Measurements from ENCODE around the gene VPS26B. TPM values are rescaled to one million over a fixed set of nuclear protein-coding genes. Genes with fewer than 3 reads are reported as not detected.
"Not testable (repeated sequence)": the region's sequence is repeated elsewhere in the genome, so short reads cannot be mapped to it uniquely, and the experiment has no call there.

The VPS26B gene
- total RNA-seq, 1 donor from 2014 or later = 33.2 TPM

DNA sequence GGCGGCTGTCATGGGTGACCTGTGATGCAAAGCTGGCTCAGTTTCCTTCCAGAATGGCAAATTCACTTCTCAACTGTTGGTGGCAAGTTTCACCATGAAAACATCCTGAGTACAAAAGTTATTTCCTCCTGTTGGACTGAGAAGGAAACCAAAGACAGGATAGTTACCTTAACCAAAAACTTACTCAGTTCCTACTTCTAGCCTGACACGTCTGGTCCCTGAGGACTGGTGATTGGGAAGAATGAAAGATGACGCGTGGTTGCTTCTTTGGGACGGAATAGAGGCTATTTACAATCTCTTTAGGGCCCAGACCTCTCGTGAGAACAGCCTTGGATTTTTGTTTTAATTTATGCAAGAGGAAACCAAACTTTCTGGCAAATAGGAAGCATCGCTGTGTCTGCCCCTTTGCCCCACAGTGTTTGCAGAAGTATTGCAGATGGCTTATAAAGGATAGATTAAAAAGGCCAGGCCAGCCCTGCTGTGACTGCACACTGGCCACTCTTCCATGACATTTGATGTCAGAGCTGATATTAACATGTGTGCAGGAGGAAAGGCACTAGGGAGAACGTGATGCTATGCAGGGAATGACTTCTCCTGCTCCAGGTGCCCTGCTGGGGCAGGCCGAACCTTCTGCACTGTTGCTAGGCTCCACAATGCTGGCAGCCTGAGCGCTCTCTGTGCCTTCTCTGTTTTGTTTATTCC, 7.6 kb downstream of the VPS26B start:
- DNase-seq = no peak

DNA sequence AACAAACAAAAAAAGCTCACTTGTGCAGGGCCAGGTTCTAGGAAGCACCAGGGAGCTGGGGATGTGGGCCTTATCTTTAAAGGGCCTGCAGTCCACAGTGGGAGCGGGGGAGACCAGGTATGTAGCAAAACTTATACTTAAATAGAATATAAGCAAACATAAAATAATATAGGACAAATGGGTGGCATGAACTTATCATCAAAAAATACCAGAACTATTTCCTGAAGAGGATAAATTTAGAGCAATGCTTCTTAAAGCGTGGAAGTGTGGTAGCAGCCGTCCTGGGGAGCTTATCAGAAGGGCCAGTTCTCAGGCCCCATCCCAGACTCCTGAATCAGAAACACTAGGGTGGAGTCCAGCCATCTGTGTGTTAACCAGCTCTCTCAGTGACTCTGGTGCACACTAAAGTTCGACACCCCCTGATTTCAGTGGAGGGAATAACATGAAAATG, 9.3 kb downstream of the VPS26B start:
- DNase-seq = no peak

GRCh38 chr11:134235399-134235798, 10.9 kb downstream of the VPS26B start:
- DNase-seq = no peak

- no peak for DNase-seq
Measured at GRCh38 chr11:134236834-134237556, 12.5 kb downstream of the VPS26B start.

GRCh38 chr11:134237557-134237922, 13.1 kb downstream of the VPS26B start:
- no peak for DNase-seq

DNA sequence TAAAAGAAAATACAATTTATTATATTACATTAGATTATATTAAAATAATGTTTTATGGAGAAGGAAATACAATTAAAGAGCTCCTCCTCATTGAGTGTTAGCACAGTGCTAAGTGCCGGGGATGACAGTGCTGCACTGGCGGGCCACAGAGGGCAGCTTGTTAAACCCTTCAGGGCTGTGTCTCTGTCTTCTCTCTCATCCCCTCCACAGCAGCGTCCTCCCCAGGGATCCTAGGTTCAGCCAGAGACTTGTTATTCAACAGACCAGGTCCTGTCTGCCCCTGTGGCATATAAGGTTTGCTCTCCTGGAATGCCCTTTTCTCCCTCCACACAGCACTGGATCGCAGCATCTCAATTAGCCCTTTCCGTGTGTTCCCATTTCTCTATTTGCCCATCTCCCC, 14.5 kb downstream of the VPS26B start:
- no peak for DNase-seq

- DNase-seq = no peak
Measured at GRCh38 chr11:134240592-134240991, 16.1 kb downstream of the VPS26B start.

GRCh38 chr11:134242376-134242775, 17.9 kb downstream of the VPS26B start:
- DNase-seq = no peak

DNA sequence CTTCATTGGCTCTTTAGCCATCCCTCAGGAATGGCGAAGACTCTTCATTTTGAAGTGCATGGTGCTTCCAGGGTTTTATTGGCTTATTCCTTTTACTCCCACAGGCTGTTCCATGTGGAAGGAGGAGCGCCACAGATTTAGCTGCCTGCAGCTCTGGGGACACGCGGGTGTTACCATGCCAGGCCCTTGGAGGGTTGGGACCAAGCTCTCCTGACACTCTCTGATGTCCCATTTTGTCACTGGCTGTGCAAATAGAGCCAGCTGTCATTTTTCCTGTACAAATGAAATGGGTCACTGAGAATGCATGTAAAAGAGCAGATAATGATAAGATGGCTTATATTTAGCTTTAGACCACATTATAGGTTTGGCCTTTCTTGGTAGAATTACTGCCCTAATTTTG, 19.4 kb downstream of the VPS26B start:
- DNase-seq = no peak

- no peak for DNase-seq
Measured at GRCh38 chr11:134244593-134244992, 20.1 kb downstream of the VPS26B start.

DNA sequence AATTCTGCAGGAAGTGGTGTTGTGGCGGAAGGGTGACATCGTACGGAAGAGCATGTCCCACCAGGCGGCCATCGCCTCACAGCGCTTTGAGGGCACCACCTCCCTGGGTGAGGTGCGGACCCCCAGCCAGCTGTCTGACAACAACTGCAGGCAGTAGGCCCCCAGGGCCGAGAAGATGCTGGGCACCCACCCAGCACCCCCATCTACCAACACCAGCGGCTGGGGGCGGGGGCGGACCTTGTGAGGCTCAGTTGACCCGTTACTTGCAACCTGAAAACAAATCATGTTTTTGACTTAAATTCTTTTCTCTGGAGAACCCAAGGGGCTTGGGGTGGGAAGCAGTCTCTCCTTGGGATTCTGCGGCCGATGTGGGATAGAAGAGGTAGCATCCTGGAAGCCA, 21.0 kb downstream of the VPS26B start:
- no peak for DNase-seq

DNA sequence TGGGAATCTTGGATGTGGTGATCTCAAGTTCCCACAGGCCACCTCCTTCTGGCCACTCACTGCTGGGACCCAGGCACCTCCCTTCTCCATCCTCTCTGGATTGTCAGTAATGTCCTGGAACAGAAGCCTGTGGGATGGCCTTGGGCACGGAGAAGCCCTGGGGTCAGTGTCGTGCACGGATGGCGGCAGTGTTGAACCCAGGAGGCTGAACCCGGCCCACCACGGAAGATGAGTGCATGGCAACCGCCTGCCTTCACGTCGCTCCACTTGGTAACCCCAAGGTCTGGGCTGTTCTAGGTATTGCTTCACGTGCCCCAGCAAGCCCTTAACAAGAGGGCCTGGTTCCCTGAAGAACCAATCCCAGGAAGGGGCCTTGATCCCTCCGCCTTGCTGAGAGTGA, 21.6 kb downstream of the VPS26B start:
- no peak for DNase-seq

GRCh38 chr11:134246678-134247077, 22.2 kb downstream of the VPS26B start:
- DNase-seq = no peak

DNA sequence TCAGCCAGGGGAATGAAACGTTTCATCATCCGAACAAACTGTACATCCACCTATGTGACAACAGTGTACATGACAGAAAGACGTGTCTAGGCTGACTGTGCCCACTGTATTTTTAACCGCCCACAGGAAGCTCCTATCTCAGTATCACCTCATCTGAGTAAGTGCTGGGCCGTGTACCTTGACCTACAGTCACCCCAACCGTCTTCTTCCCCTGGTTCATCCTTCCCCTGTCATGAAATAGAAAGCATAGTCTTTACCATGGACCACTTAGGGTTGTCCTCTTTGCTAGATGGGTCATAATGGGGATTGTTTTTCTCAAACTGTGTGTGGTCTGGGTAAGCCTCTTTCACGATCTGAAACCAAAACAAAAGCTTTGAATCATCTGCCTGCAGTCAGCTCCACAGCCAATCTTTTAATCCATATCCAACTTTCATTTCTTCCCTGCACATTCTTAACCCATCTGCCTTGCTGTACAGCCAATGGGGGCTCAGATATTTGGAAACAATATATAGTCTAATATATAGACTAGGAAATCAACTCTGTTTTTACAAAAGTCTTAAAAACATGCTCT, 24.5 kb downstream of the VPS26B start:
- no peak for DNase-seq

DNA sequence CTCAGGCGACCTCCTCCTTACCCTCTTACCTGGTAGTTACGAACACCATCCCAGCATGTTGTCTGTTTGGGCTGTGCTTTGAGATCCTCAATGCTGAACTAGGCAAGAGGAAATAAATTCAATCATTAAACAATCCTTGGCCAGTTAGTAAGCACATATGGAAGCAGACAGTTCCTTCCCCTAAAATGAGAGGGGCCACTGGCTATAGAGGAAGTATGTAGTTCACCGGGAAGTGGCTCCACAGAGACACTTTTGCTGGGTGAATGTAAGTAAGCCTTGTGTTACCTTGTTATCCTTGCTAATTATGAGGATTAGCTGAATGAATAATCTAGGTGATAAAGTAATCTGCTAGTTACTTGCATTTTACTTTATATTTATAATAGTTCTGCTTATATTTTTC, 25.8 kb downstream of the VPS26B start:
- no peak for DNase-seq

DNA sequence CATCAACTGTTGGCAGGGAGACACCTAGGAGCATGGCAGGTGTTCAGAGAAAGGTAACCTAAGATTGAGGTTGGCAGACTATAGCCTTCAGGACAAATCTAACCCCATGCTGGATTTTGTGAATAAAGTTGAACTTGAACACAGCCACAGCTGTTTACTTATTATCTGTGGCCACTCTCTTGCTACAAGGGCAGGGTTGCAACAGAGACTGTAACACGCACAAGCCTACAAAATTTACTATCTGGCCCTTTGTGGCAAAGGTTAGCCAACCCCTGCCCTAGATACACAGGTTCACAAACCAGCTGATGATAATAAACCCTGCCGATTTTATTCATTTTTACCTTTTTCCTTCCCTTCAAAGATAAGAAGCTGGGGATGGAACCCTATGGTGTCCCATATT, 26.2 kb downstream of the VPS26B start:
- no peak for DNase-seq

- DNase-seq = no peak
Measured at GRCh38 chr11:134252346-134253187, 28.1 kb downstream of the VPS26B start.

DNA sequence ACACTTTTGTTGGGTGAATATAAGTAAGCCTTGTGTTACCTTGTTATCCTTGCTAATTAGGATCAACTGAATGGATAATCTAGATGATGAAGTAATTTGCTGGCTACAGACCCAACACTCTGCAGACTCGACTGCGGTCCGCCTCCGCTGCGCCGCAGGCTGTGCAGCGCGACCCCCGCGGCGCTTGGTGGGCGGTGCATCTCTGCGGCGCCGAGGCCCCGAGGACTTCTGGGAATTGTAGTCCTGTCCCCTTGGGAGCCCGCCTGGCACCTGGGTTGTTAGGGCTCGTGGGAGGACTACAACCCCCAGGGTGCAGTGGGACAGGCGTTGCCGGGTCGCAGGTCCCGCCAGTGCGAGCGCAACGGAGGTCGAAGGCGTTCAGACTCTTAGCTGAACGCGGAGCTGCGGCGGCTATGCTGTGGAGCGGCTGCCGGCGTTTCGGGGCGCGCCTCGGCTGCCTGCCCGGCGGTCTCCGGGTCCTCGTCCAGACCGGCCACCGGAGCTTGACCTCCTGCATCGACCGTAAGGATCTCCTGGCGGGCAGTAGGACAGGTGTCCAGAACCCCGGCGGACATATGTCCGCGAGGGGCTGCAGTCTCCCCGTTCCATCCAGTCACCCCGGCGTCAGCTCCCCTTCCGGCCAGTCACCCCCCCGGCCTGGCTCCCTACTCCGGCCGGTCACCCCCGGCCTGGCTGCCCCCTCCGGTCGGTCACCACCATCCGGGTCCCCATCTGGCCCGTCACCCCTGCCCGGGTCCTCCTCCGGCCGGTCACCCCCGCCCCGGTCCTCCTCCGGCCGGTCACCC, 28.9 kb downstream of the VPS26B start, which contains the start of the genes ACAD8 and THYN1:
Gene ACAD8 (plus strand): TSS at position 381 of the 806 bp plus-strand sequence. CDS start 33 bp downstream, at position 414.
Gene THYN1 (minus strand): TSS at position 165 of the 806 bp plus-strand sequence. CDS start 470 bp downstream, outside the sequence.
- peak; percentile 96 for DNase-seq

- no peak for DNase-seq
Measured at GRCh38 chr11:134254433-134255183, 30.1 kb downstream of the VPS26B start.

DNA sequence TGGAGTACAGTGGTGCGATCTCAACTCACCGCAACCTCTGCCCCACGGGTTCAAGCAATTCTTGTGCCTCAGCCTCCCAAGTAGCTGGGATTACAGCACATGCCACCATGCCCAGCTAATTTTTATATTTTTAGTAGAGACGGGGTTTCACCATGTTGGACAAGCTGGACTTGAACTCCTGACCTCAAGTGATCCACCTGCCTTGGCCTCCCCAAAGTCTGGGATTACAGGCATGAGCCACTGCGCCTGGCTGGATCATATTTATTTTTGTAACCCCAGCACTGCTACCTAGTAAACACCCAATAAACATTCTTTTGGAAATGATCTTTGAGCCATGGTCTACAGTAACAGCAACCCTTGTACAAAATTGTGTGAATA, 30.7 kb downstream of the VPS26B start:
- not testable (repeated sequence) for DNase-seq

DNA sequence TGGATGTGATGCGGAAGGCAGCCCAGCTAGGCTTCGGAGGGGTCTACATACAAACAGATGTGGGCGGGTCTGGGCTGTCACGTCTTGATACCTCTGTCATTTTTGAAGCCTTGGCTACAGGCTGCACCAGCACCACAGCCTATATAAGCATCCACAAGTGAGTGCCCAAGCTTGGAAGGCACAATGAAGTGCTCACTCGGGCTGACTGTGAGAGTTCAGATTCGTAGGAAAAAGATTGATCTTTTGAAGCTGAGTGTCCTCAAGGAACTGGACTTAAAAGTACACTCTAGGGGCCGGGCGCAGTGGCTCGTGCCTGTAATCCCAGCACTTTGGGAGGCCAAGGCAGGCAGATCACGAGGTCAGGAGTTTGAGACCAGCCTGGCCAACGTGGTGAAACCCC, 32.6 kb downstream of the VPS26B start:
- DNase-seq = no peak
